ENCODE data around the gene OSBPL7. TPM values are rescaled to one million over a fixed set of nuclear protein-coding genes. Genes with fewer than 3 reads are reported as not detected.

OSBPL7 gene
- total RNA-seq, 1 donor from 2014 or later, result 28.8 TPM

DNA sequence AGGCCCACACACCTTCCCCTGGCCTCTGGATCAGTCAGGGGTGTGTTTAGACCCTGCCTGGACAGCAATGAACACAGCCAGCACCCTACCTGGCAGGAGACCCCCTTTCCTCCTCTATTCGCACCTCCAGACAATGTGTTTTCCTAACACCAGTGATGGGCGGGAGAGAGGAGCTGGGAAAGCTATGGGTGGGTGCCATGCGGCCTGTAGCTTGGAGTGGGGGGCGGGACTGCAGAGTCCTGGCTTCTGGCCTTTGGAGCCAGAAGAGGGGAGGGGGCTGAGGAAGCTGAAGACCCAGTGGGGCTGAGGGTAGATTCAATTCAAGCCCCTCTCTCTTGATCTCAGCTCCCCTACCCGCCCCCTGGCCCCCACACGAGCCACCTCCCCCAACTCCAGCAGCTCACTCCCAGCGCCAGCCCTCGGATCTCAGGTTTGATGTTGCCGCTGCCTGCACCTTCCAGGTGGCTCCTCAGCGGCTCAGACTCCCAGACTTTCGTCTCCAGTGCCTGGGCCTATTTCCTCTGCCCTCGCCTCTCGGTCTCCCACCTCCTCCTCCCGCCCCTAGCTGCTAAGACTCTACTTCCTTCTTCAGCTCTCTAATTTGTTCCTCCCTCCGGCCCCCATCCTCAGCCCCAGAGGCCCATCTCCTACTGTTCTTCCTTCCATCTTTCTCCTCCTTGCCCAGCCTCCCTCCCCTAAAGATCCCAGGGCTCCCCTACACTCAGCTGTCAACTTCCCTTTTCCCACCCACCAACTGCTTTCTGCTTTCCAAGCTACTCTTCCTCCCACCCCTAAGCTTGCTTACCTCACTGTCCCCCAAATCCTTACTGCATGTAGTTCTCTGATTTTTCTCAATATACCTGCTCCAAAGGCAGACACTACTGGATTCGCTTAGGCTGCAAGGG is 36.2 kb upstream of the OSBPL7 start:
- peaks cover 0 to 4% of the 10 kb centered on the region in 2 donors for H3K4me1 ChIP-seq
- H3K27me3 ChIP-seq, result peaks cover 24% of the 10 kb centered on the region
- intact Hi-C loops (cut with DNase I), result no loop called here
- no peak overlapping the region for H3K4me3 ChIP-seq
- no peaks in the 10 kb centered on the region for H3K36me3 ChIP-seq
- DNase-seq (ENCODE audit: low spot score in 2 of 2), result no peak
- H3K9me3 ChIP-seq, result no peaks in the 10 kb centered on the region
- TF ChIP-seq, protein P1, sequence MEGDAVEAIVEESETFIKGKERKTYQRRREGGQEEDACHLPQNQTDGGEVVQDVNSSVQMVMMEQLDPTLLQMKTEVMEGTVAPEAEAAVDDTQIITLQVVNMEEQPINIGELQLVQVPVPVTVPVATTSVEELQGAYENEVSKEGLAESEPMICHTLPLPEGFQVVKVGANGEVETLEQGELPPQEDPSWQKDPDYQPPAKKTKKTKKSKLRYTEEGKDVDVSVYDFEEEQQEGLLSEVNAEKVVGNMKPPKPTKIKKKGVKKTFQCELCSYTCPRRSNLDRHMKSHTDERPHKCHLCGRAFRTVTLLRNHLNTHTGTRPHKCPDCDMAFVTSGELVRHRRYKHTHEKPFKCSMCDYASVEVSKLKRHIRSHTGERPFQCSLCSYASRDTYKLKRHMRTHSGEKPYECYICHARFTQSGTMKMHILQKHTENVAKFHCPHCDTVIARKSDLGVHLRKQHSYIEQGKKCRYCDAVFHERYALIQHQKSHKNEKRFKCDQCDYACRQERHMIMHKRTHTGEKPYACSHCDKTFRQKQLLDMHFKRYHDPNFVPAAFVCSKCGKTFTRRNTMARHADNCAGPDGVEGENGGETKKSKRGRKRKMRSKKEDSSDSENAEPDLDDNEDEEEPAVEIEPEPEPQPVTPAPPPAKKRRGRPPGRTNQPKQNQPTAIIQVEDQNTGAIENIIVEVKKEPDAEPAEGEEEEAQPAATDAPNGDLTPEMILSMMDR (IDR thresholded peaks at IDR 0.05), result no peak
- H3K27ac ChIP-seq, result no peak overlapping the region

DNA sequence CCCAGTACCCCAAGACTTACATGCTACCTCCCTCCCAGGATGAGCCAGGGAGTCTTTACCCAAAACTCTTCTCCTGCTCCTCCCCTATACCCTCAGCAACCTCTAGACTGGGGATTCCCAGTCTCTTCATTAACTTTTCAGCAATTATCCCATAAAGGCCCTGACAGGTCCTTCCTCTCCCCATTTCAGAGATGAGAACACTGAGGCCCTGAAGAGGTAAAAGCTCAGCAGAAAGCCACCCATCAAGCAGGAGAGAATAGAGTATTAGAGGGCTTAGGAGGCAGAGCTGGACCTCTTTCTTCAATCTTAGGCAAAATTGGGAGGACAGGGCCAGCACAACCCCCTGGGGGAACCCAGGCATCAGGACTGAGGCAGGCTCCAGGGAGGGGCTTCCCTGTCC is 35.2 kb upstream of the OSBPL7 start:
- Histone ChIP-seq H3K9me3 (no peaks in the 10 kb centered on the region), H3K4me3 (no peak overlapping the region), H3K27me3 (peaks cover 30% of the 10 kb centered on the region), H3K27ac (no peak overlapping the region), H3K4me1 (peaks cover 0 to under 1% of the 10 kb centered on the region in 2 donors), H3K36me3 (no peaks in the 10 kb centered on the region)
- intact Hi-C loops (cut with DNase I), result no loop called here
- no peak for DNase-seq (ENCODE audit: low spot score in 2 of 2)
- TF ChIP-seq, protein P1 (IDR thresholded peaks at IDR 0.05), result no peak

DNA sequence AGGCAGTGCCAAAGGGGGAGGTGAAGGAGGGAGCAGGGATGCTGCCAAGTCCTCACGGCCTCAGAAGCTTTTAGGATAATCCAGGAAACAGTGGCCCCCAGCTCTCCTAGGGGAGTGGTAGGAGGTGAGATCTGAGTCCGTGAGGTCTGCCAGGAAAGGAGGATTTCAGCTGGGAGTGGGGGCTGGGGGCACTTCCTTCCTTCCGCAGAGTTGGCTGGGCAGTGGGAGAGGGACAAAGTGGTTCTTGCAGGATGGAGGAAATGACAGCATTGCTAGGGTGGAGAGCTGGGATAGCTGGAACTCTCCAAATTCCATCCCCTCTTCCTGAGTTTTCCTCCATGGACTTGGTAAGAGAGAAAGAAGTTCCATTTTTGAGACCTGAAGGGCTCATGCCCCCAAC is 34.1 kb upstream of the OSBPL7 start:
- no peak for DNase-seq (ENCODE audit: low spot score in 2 of 2)
- H3K9me3 ChIP-seq, result no peaks in the 10 kb centered on the region
- intact Hi-C loops (cut with DNase I), result no loop called here
- H3K27me3 ChIP-seq, result peaks cover 41% of the 10 kb centered on the region
- H3K36me3 ChIP-seq, result no peaks in the 10 kb centered on the region
- no peak overlapping the region for H3K27ac ChIP-seq
- TF ChIP-seq, protein P1 (IDR thresholded peaks at IDR 0.05), result no peak
- H3K4me1 ChIP-seq, result peaks cover 5 to 12% of the 10 kb centered on the region in 2 donors
- H3K4me3 ChIP-seq, result no peak overlapping the region

DNA sequence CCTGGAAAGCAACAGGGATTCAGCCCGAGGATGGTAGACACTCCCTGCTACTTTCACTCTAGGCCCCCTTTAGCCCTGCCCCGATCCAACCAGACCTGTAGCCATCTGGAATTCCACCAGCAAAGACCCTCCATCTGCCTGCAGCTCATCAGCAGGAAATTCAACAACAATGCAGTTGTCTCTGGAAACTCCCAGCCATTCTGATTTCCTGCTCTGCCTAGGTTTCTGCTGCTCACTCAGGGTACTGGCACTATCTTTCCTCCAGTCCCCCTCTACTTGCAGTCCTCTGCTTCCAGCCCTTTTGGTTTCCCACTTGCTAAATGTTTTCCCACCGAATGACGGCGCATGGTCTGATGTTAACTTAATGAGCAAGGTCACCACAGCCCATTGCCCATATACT is 32.0 kb upstream of the OSBPL7 start:
- Histone ChIP-seq H3K27me3 (peaks cover 43% of the 10 kb centered on the region), H3K27ac (no peak overlapping the region), H3K36me3 (no peaks in the 10 kb centered on the region), H3K4me3 (no peak overlapping the region), H3K4me1 (peaks cover 5 to 12% of the 10 kb centered on the region in 2 donors), H3K9me3 (no peaks in the 10 kb centered on the region)
- intact Hi-C loops (cut with DNase I), result no loop called here
- DNase-seq (ENCODE audit: low spot score in 2 of 2), result no peak
- TF ChIP-seq, protein P1 (IDR thresholded peaks at IDR 0.05), result no peak

DNA sequence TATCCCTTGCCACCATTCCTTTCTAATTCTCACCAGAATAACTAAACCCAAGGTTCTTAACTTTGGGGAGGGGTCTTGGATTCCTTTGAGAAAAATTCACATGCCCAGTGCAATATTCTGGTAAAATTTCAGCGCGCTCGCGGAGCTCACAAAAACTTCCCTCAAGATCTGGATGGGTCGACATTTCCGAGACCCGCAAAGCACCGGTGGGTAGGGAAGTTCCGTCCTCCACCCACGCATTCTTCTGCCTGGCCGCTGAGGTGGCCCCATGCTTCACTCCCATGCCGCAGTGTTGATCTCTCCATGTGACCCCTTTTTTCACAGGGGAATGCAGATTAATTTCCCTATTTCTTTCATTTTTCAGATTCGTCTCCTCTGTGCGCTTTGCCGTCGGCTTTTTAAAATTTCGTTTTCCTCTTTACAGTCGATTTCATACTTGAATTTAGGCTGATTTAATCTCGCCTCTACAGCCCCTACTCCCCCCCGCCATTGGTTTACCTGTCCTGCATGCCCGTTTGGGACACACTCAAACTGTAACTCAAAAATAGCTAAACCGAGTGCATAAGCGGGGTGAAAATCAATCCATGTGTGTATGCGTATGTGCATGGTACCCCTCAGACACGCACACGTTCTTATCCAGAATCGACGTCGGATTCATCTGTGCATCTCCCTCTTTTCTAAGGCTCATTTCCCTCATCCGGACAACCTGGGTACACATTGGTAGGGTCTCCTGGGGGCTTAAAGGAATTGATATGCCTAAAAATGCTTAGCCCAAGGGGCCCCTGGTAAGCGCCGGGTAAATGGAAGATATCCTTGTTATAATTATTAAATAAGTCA is 30.7 kb upstream of the OSBPL7 start:
- intact Hi-C loops (cut with DNase I), result no loop called here
- DNase-seq (ENCODE audit: low spot score in 2 of 2), result no peak
- peaks cover 5 to 12% of the 10 kb centered on the region in 2 donors for H3K4me1 ChIP-seq
- TF ChIP-seq, protein P1 (IDR thresholded peaks at IDR 0.05), result no peak
- no peak overlapping the region for H3K27ac ChIP-seq
- H3K27me3 ChIP-seq, result peaks cover 47% of the 10 kb centered on the region
- H3K9me3 ChIP-seq, result no peaks in the 10 kb centered on the region
- no peak overlapping the region for H3K4me3 ChIP-seq
- H3K36me3 ChIP-seq, result no peaks in the 10 kb centered on the region

Measured in ascending aorta (tissue), 2 donors.